SK-N-MC (cell line): ENCODE measurements around the gene ARHGEF2.
A peak's percentile ranks its signal among the peaks of the same experiment; 100 is the strongest.

Experiments
- DNase-seq: peaks from one replicate; pipeline ENCODE4 v3.0.0-alpha.2; 2011; ENCODE audit warnings: low read depth, low spot score
- H3K27ac ChIP-seq: fragments of 200-600 bp; sonication (generic); 2 replicates; pipeline ENCODE4 v1.5.1; 2016; ENCODE audit warnings: mixed run types
- H3K36me3 ChIP-seq: fragments of 200-600 bp; sonication (generic); 2 replicates; pipeline ENCODE4 v1.6.1; 2017; ENCODE audit warnings: antibody characterized with exemption, low read length, mixed read lengths; ENCODE audit not compliant: insufficient read depth
- H3K4me3 ChIP-seq: fragments of 200-600 bp; sonication (generic); 2 replicates; pipeline ENCODE4 v1.5.1; 2016
- H3K9ac ChIP-seq: fragments of 200-600 bp; sonication (generic); 2 replicates; pipeline ENCODE4 v1.8.0; 2017; ENCODE audit warnings: mixed run types, mixed read lengths; ENCODE audit not compliant: insufficient read length
- H3K9me3 ChIP-seq: fragments of 200-600 bp; sonication (generic); 2 replicates; pipeline ENCODE4 v1.6.1; 2017; ENCODE audit warnings: low read depth, mild to moderate bottlenecking, antibody characterized with exemption, low read length, moderate library complexity, mixed read lengths
- EZH2 ChIP-seq: fragments of 200-600 bp; sonication (generic); IDR thresholded peaks from one replicate; pipeline ENCODE4 v1.6.1; 2017; ENCODE audit warnings: antibody characterized with exemption
- FOXP2 ChIP-seq: optimal IDR thresholded peaks from 2 replicates; pipeline ENCODE3; 2011; ENCODE audit warnings: mild to moderate bottlenecking, moderate library complexity; ENCODE audit not compliant: insufficient read depth; ENCODE audit errors: extremely low read length, control extremely low read depth
- POLR2AphosphoS5 ChIP-seq: IDR thresholded peaks from 2 replicates; pipeline ENCODE4 v1.6.1; 2012; ENCODE audit warnings: mild to moderate bottlenecking, low read depth, low read length, borderline replicate concordance

Gene ARHGEF2

GRCh38 chr1:155976913-155977689 is 1.2 kb downstream of the ARHGEF2 start:
- peak overlapping the region; percentile 89 for H3K27ac ChIP-seq
- H3K36me3 ChIP-seq = peaks cover 34% of the 10 kb centered on the region
- peak overlapping the region; percentile 93 for H3K4me3 ChIP-seq
- peak overlapping the region; percentile 92 for H3K9ac ChIP-seq
- DNase-seq = no peak
- TF ChIP-seq EZH2 = no peak
- no peaks in the 10 kb centered on the region for H3K9me3 ChIP-seq

- Histone ChIP-seq H3K9me3 (no peaks in the 10 kb centered on the region), H3K27ac (peak overlapping the region; percentile 89), H3K9ac (peak overlapping the region; percentile 92), H3K4me3 (peak overlapping the region; percentile 93), H3K36me3 (peaks cover 37% of the 10 kb centered on the region)
- DNase-seq = peak; percentile 57
- TF ChIP-seq POLR2AphosphoS5 (no peak), EZH2 (no peak), FOXP2 (peak; percentile 5)
Measured at GRCh38 chr1:155976062-155976912, 2.1 kb downstream of the ARHGEF2 start.

GRCh38 chr1:155975375-155976061 is 2.8 kb downstream of the ARHGEF2 start:
- Histone ChIP-seq H3K9me3 (no peaks in the 10 kb centered on the region), H3K9ac (peak overlapping the region; percentile 27), H3K4me3 (peak overlapping the region; percentile 93), H3K27ac (peak overlapping the region; percentile 7; the same call in 1 of the 2 replicates), H3K36me3 (peaks cover 40% of the 10 kb centered on the region)
- DNase-seq = no peak
- no peak for TF ChIP-seq EZH2
- no peak for TF ChIP-seq FOXP2
- TF ChIP-seq POLR2AphosphoS5 = no peak

GRCh38 chr1:155974208-155975115 is 3.9 kb downstream of the ARHGEF2 start:
- H3K9me3 ChIP-seq = no peaks in the 10 kb centered on the region
- H3K4me3 ChIP-seq = peak overlapping the region; percentile 93
- 0 out of 2 replicates have a peak overlapping the region, but pooled peaks have one; percentile 7 for H3K27ac ChIP-seq
- H3K9ac ChIP-seq = no peak overlapping the region
- TF ChIP-seq POLR2AphosphoS5 = no peak
- TF ChIP-seq FOXP2 = no peak
- TF ChIP-seq EZH2 = no peak
- peaks cover 50% of the 10 kb centered on the region for H3K36me3 ChIP-seq
- no peak for DNase-seq

DNA sequence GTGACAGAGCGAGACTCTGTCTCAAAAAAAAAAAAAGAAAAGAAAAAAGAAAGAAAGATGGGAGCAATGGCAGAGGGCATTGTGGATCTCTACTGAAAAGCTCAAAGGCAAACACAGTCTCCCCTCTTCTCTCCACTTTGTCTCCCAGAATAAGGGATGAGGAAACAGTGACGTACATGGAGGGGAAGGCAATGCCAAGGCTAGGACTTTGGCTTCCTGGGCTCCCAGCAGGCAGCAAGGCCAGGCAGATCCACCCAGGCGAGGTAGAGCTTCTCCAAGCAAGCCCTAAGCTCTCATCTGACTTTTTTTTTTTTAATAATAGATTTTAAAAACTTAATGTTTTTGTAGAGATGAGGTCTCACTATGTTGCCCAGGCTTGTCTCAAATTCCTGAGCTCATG is 4.6 kb downstream of the ARHGEF2 start:
- Histone ChIP-seq H3K36me3 (peaks cover 58% of the 10 kb centered on the region), H3K4me3 (no peak overlapping the region), H3K27ac (no peak overlapping the region), H3K9me3 (no peaks in the 10 kb centered on the region), H3K9ac (no peak overlapping the region)
- no peak for TF ChIP-seq FOXP2
- no peak for TF ChIP-seq POLR2AphosphoS5
- no peak for TF ChIP-seq EZH2
- no peak for DNase-seq

DNA sequence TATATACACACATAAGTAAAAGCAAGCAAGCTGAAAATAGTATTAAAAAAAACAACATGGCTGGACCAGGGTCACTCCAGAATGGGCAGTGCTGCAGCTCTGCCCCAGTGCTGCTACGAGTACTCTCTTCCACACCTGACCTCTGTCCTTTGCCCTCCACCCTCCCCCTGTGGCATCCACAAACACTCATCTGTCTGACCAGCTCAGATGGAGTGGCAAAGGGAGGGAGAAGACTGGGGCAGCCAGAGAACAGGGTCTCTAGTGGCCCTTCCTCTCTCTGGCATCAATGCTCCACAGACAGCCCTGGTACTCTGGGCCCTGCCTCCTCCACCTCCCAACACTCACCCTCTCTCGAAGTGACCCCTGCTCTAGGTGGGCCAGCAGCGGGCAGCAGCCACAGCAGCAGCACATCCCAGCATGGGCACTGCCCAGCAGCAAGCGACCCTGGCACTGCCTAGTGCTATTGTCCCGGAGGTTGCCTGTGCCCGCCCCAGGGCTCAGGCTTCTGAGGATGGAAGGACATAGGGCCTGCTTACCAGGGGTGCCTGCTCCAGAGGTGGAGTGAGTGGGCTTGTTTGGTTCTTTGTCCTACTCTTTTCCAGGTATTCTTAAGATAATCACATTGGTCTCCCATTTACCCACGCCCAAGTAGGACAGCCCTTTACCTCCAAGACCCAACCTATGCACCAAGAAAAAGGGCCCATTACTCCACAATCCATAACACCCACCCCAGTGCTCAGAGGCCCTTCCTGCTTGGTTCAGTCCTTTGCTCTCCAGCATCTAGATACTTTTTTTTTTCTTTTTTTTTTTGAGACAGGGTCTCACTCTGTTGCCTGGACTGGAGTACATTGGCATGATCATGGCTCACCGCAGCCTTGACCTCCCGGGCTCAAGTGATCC is 6.2 kb downstream of the ARHGEF2 start:
- Histone ChIP-seq H3K27ac (no peak overlapping the region), H3K36me3 (peaks cover 73% of the 10 kb centered on the region), H3K9ac (no peak overlapping the region), H3K9me3 (no peaks in the 10 kb centered on the region), H3K4me3 (no peak overlapping the region)
- TF ChIP-seq FOXP2 = no peak
- TF ChIP-seq EZH2 = no peak
- no peak for TF ChIP-seq POLR2AphosphoS5
- DNase-seq = no peak
